Measurements from ENCODE around the gene COL11A2.

DNA sequence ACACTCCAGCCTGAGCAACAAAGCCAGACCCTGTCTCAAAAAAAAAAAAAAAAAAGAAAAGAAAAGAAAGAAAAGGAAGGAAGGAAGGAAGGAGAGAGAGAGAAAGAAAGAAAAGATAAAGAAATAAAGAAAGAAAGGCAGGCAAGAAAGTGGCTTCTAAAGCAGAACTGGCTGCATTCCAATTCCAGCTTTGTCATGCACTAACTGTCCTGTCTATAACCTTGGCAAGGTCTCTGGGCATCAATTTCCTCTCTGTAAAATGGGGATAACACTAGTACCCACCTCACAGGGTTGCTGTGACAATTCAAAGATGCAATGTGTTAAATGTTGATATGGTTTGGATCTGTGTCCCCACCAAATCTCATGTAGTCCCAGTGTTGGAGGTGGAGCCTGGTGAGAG is 44.1 kb upstream of the COL11A2 start:
- TF ChIP-seq POLR2AphosphoS5 (IDR thresholded peaks at IDR 0.05; ENCODE audit: insufficient read depth in 1 of 2, low read depth in 1 of 2) (no peak), POLR2A (IDR thresholded peaks at IDR 0.05) (no peak)
- TF ChIP-seq, protein P1, sequence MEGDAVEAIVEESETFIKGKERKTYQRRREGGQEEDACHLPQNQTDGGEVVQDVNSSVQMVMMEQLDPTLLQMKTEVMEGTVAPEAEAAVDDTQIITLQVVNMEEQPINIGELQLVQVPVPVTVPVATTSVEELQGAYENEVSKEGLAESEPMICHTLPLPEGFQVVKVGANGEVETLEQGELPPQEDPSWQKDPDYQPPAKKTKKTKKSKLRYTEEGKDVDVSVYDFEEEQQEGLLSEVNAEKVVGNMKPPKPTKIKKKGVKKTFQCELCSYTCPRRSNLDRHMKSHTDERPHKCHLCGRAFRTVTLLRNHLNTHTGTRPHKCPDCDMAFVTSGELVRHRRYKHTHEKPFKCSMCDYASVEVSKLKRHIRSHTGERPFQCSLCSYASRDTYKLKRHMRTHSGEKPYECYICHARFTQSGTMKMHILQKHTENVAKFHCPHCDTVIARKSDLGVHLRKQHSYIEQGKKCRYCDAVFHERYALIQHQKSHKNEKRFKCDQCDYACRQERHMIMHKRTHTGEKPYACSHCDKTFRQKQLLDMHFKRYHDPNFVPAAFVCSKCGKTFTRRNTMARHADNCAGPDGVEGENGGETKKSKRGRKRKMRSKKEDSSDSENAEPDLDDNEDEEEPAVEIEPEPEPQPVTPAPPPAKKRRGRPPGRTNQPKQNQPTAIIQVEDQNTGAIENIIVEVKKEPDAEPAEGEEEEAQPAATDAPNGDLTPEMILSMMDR (IDR thresholded peaks at IDR 0.05): no peak

Data from vagina (tissue), 2 donors.